Central memory CD8-positive, alpha-beta T cell (primary cell): ENCODE data around the gene NCAPD2.

Experiments
- ATAC-seq: fragments of 150-1000 bp; cut with Tn5 transposase; replicated peaks from 2 replicates; pipeline ENCODE4 v1.10.0; 2022; ENCODE audit warnings: mild to moderate bottlenecking, moderate FRiP score, moderate number of reproducible peaks; ENCODE audit not compliant: poor library complexity, severe bottlenecking; ENCODE audit errors: extremely low read depth
- DNase-seq, 2 donors: peaks; one replicate each; pipeline ENCODE4 v3.0.0; 2021; ENCODE audit warnings: low spot score in 2 of 2
- H3K27ac Mint-ChIP-seq: one replicate; pipeline ENCODE4 v1.8.0; 2022; ENCODE audit warnings: low read depth, mild to moderate bottlenecking, moderate library complexity, mixed read lengths
- H3K27me3 Mint-ChIP-seq: one replicate; pipeline ENCODE4 v1.8.0; 2022; ENCODE audit warnings: mixed read lengths
- H3K36me3 Mint-ChIP-seq: one replicate; pipeline ENCODE4 v1.8.0; 2022; ENCODE audit warnings: mild to moderate bottlenecking, moderate library complexity, mixed read lengths; ENCODE audit not compliant: insufficient read depth
- H3K4me1 Mint-ChIP-seq: one replicate; pipeline ENCODE4 v1.8.0; 2022; ENCODE audit warnings: mixed read lengths
- H3K4me3 Mint-ChIP-seq: one replicate; pipeline ENCODE4 v1.8.0; 2022; ENCODE audit warnings: mild to moderate bottlenecking, moderate library complexity, mixed read lengths
- H3K9me3 Mint-ChIP-seq: one replicate; pipeline ENCODE4 v1.8.0; 2022; ENCODE audit warnings: mixed read lengths

Gene NCAPD2, protein sequence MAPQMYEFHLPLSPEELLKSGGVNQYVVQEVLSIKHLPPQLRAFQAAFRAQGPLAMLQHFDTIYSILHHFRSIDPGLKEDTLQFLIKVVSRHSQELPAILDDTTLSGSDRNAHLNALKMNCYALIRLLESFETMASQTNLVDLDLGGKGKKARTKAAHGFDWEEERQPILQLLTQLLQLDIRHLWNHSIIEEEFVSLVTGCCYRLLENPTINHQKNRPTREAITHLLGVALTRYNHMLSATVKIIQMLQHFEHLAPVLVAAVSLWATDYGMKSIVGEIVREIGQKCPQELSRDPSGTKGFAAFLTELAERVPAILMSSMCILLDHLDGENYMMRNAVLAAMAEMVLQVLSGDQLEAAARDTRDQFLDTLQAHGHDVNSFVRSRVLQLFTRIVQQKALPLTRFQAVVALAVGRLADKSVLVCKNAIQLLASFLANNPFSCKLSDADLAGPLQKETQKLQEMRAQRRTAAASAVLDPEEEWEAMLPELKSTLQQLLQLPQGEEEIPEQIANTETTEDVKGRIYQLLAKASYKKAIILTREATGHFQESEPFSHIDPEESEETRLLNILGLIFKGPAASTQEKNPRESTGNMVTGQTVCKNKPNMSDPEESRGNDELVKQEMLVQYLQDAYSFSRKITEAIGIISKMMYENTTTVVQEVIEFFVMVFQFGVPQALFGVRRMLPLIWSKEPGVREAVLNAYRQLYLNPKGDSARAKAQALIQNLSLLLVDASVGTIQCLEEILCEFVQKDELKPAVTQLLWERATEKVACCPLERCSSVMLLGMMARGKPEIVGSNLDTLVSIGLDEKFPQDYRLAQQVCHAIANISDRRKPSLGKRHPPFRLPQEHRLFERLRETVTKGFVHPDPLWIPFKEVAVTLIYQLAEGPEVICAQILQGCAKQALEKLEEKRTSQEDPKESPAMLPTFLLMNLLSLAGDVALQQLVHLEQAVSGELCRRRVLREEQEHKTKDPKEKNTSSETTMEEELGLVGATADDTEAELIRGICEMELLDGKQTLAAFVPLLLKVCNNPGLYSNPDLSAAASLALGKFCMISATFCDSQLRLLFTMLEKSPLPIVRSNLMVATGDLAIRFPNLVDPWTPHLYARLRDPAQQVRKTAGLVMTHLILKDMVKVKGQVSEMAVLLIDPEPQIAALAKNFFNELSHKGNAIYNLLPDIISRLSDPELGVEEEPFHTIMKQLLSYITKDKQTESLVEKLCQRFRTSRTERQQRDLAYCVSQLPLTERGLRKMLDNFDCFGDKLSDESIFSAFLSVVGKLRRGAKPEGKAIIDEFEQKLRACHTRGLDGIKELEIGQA (N-terminal part only)

GRCh38 chr12:6493497-6494257, at the start of gene NCAPD2:
NCAPD2 (plus strand) TSS chr12:6494102; CDS start chr12:6495099, 997 bp downstream.
- peak; percentile 87 to 91 for DNase-seq
- H3K4me1 Mint-ChIP-seq = peaks cover 40% of the 10 kb centered on the region
- peak within 1 kb of the TSS; percentile 86 for H3K4me3 Mint-ChIP-seq
- H3K9me3 Mint-ChIP-seq = no peaks in the 10 kb centered on the region
- no peaks in the 10 kb centered on the region for H3K27me3 Mint-ChIP-seq
- peak; percentile 84 for ATAC-seq
- peaks cover 32% of the 10 kb centered on the region for H3K36me3 Mint-ChIP-seq
- peak within 1 kb of the TSS; percentile 91 for H3K27ac Mint-ChIP-seq

GRCh38 chr12:6444704-6445688, 48.9 kb upstream of the NCAPD2 start, which contains the start of gene CD27:
CD27 (plus strand) TSS chr12:6444955; CDS start chr12:6445096, 141 bp downstream.
- DNase-seq (peak in 1 of 2 donors; percentile 35), ATAC-seq (peak; percentile 78)
- Mint-ChIP-seq H3K4me1 (peaks cover 75% of the 10 kb centered on the region), H3K27ac (peak within 1 kb of the TSS; percentile 90), H3K4me3 (peak within 1 kb of the TSS; percentile 98), H3K36me3 (peaks cover 33% of the 10 kb centered on the region), H3K27me3 (no peaks in the 10 kb centered on the region), H3K9me3 (no peaks in the 10 kb centered on the region)

DNA sequence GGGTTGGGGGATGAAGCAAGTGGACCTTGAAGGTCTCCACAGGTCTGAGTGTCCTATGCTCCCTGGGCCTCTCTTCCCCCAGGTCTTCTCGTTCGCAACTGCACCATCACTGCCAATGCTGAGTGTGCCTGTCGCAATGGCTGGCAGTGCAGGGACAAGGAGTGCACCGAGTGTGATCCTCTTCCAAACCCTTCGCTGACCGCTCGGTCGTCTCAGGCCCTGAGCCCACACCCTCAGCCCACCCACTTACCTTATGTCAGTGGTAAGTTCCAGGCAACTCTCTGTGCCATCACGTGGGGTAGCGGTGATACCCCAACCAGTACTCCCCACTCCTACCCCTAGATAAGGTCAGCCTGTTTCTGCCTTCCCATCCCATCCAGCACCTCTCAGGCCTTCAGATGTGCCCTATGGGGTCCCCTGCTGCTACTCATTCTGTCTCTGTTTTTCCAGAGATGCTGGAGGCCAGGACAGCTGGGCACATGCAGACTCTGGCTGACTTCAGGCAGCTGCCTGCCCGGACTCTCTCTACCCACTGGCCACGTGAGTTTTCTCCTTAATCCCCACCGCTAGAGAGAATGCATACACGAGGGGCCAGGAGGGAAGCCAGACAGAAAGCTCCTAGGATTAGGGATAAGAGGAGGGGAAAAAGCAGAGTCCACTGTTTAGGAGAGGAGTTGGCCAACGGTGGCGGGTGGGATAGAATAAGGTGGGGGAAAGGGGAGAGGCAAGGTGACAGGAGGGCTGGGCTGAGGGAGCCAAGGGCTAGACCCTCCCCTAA, 43.6 kb upstream of the NCAPD2 start:
- peaks cover 73% of the 10 kb centered on the region for H3K4me1 Mint-ChIP-seq
- no peaks in the 10 kb centered on the region for H3K27me3 Mint-ChIP-seq
- no peak for DNase-seq
- H3K27ac Mint-ChIP-seq = peak overlapping the region; percentile 100
- no peak for ATAC-seq
- H3K36me3 Mint-ChIP-seq = peaks cover 61% of the 10 kb centered on the region
- no peaks in the 10 kb centered on the region for H3K9me3 Mint-ChIP-seq
- H3K4me3 Mint-ChIP-seq = peak overlapping the region; percentile 100

DNA sequence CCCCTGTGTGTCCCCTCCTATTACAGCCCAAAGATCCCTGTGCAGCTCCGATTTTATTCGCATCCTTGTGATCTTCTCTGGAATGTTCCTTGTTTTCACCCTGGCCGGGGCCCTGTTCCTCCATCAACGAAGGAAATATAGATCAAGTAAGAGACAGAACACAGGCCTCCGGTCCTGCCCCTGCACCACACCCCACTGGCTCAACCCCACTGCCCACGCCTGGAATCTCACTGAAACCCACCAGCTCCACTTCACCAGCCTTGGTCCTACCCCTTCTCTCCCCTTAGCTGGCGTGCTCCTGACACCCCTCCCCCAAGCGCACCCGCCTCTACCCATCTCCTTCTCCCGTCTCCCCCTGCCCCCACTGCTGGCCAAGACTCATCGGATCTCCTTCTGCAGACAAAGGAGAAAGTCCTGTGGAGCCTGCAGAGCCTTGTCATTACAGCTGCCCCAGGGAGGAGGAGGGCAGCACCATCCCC, 43.0 kb upstream of the NCAPD2 start:
- peak overlapping the region; percentile 100 for H3K4me3 Mint-ChIP-seq
- ATAC-seq (no peak), DNase-seq (no peak)
- peak overlapping the region; percentile 100 for H3K27ac Mint-ChIP-seq
- no peaks in the 10 kb centered on the region for H3K27me3 Mint-ChIP-seq
- peaks cover 63% of the 10 kb centered on the region for H3K36me3 Mint-ChIP-seq
- peaks cover 70% of the 10 kb centered on the region for H3K4me1 Mint-ChIP-seq
- H3K9me3 Mint-ChIP-seq = no peaks in the 10 kb centered on the region

DNA sequence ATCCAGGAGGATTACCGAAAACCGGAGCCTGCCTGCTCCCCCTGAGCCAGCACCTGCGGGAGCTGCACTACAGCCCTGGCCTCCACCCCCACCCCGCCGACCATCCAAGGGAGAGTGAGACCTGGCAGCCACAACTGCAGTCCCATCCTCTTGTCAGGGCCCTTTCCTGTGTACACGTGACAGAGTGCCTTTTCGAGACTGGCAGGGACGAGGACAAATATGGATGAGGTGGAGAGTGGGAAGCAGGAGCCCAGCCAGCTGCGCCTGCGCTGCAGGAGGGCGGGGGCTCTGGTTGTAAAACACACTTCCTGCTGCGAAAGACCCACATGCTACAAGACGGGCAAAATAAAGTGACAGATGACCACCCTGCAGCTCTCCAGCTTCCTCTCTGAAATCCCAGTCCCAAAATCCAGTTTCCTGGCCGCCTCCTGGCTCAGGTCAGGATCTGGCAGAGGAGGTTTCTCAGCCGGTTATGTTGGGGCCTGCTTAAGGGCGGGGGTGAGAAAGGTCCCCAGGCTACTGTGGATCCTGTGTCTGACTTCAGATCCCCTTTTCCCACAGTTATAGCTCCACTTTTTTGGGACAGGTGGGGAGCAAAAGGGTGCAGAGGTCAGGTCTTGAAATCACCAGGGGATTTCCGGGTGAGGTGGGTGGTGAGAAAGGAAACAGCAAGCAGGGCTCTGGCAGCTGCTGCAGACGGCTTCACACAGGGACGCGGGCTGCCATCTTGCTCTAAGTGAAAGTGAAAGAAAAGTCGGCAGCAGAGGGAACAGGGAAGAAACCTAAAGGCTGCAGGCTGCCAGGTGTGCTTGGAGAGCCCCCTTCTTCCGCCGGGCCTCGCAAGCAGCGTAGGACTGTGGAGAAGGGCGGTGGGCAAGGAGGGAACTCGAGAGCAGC, 42.3 kb upstream of the NCAPD2 start, which contains the start of gene TAPBPL:
TSS of gene TAPBPL (plus strand) at position 695 of the 897 bp plus-strand sequence. CDS start 207 bp downstream, outside the sequence.
- peaks cover 63% of the 10 kb centered on the region for H3K36me3 Mint-ChIP-seq
- peak; percentile 95 for ATAC-seq
- H3K4me3 Mint-ChIP-seq = peak within 1 kb of the TSS; percentile 100
- DNase-seq = peak; percentile 60 to 74
- H3K9me3 Mint-ChIP-seq = no peaks in the 10 kb centered on the region
- H3K27ac Mint-ChIP-seq = peak within 1 kb of the TSS; percentile 100
- H3K4me1 Mint-ChIP-seq = peaks cover 66% of the 10 kb centered on the region
- H3K27me3 Mint-ChIP-seq = no peaks in the 10 kb centered on the region

GRCh38 chr12:6452245-6452943, 41.5 kb upstream of the NCAPD2 start:
- H3K9me3 Mint-ChIP-seq = no peaks in the 10 kb centered on the region
- H3K4me1 Mint-ChIP-seq = peaks cover 64% of the 10 kb centered on the region
- peaks cover 64% of the 10 kb centered on the region for H3K36me3 Mint-ChIP-seq
- H3K27ac Mint-ChIP-seq = peak overlapping the region; percentile 100
- DNase-seq (no peak), ATAC-seq (no peak)
- H3K27me3 Mint-ChIP-seq = no peaks in the 10 kb centered on the region
- peak overlapping the region; percentile 100 for H3K4me3 Mint-ChIP-seq

GRCh38 chr12:6452944-6453630, 40.8 kb upstream of the NCAPD2 start:
- Mint-ChIP-seq H3K27ac (peak overlapping the region; percentile 100), H3K4me3 (peak overlapping the region; percentile 100), H3K36me3 (peaks cover 66% of the 10 kb centered on the region), H3K27me3 (no peaks in the 10 kb centered on the region), H3K4me1 (peaks cover 58% of the 10 kb centered on the region), H3K9me3 (no peaks in the 10 kb centered on the region)
- no peak for DNase-seq
- ATAC-seq = no peak

GRCh38 chr12:6457220-6457945, 36.5 kb upstream of the NCAPD2 start:
- Mint-ChIP-seq H3K4me3 (no peak overlapping the region), H3K9me3 (no peaks in the 10 kb centered on the region), H3K36me3 (peaks cover 70% of the 10 kb centered on the region), H3K27ac (no peak overlapping the region), H3K27me3 (no peaks in the 10 kb centered on the region), H3K4me1 (peaks cover 64% of the 10 kb centered on the region)
- ATAC-seq = no peak
- no peak for DNase-seq
